SK-N-SH (cell line): Measurements from ENCODE around the gene CHD2.

Experiments
- CTCF ChIP-seq: fragments of 200-600 bp; sonication (generic); IDR thresholded peaks from 2 replicates; pipeline ENCODE4 v1.6.1; 2017; ENCODE audit warnings: antibody characterized with exemption, mild to moderate bottlenecking, moderate library complexity
- RAD21 ChIP-seq: IDR thresholded peaks from 2 replicates; pipeline ENCODE4 v1.6.1; 2012; ENCODE audit warnings: mild to moderate bottlenecking, low read length
- SMC3 ChIP-seq: IDR thresholded peaks from 2 replicates; pipeline ENCODE4 v1.6.1; 2012; ENCODE audit warnings: low read depth, low read length, improper control_type of control experiment

DNA sequence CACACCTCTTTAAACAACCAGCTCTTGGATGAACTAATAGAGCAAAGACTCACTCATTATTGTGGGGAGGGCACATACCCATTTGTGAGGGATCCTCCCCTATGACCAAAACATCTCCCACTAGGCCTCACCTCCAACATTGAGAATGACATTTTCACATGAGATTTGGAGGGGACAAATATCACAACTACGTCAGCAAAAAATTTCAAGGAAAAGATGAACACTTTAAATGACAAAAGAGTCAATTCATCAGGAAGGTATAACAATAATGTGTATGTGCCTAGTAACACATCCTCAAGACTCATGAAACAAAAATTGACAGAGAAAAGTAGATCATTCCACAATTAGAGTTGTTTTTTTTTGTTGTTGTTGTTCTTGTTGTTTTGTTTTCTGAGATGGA is 38.4 kb upstream of the CHD2 start:
- TF ChIP-seq SMC3 (no peak), CTCF (no peak), RAD21 (no peak)
